Vagina (tissue), 2 donors: ENCODE data around the gene SGIP1.

Source experiments
- CTCF ChIP-seq, 3 experiments: fragments of 450-650 bp in 2 of 3; fragments of 200-600 bp in 1 of 3; sonication (generic) in 1 of 3; IDR thresholded peaks; one replicate each; pipeline ENCODE4 v1.5.1; 2017 to 2019; ENCODE audit warnings: antibody characterized with exemption in 3 of 3, mild to moderate bottlenecking in 2 of 3, moderate library complexity in 2 of 3
- POLR2A ChIP-seq, 2 donors: fragments of 450-650 bp; IDR thresholded peaks; one replicate each; pipeline ENCODE4 v1.6.1; 2017; ENCODE audit warnings: antibody characterized with exemption in 2 of 2, mild to moderate bottlenecking in 2 of 2, moderate library complexity in 2 of 2
- POLR2AphosphoS5 ChIP-seq, 2 donors: sonication (generic); formaldehyde crosslinking; IDR thresholded peaks; one replicate each; pipeline ENCODE4 v1.9.0; 2017; ENCODE audit warnings: antibody characterized with exemption in 2 of 2, mild to moderate bottlenecking in 2 of 2, low read depth in 1 of 2; ENCODE audit not compliant: insufficient read depth in 1 of 2

- no peak for TF ChIP-seq CTCF (IDR thresholded peaks at IDR 0.05)
- no peak for TF ChIP-seq POLR2A (IDR thresholded peaks at IDR 0.05)
- no peak for TF ChIP-seq POLR2AphosphoS5 (IDR thresholded peaks at IDR 0.05; ENCODE audit: insufficient read depth in 1 of 2, low read depth in 1 of 2)
Observed at GRCh38 chr1:66684353-66684752, 150.4 kb downstream of the SGIP1 start.
